ENCODE measurements around the gene ERG28. TPM values are rescaled to one million over a fixed set of nuclear protein-coding genes. Genes with fewer than 3 reads are reported as not detected.

Gene ERG28
- total RNA-seq, 5 donors from 2014 or later (not counting 1 experiment from before 2014, with no cell fraction given), result 9.8 to 14.4 (median 12.3) TPM

GRCh38 chr14:75662966-75663365, 2.3 kb upstream of the ERG28 start:
- Mint-ChIP-seq H3K4me1 (peaks cover 20 to 36% (median 35%) of the 10 kb centered on the region in 3 donors), H3K27me3 (no peaks in the 10 kb centered on the region), H3K4me3 (peak overlapping the region; percentile 47 to 100 (median 94)), H3K9me3 (no peaks in the 10 kb centered on the region), H3K36me3 (peaks cover 14% of the 10 kb centered on the region), H3K27ac (no peak overlapping the region)
- ATAC-seq (replicated peaks in 1 of 4) (no peak), DNase-seq (no peak)
- Histone ChIP-seq H3K27me3 (replicated peaks in 1 of 2; ENCODE audit: control insufficient read depth in 2 of 2, extremely low read depth in 1 of 2, insufficient read depth in 2 of 2, low read length in 1 of 2) (no peaks in the 10 kb centered on the region), H3K4me3 (ENCODE audit: control insufficient read depth in 1 of 2, extremely low read depth in 1 of 2, low read length in 1 of 2) (no peak overlapping the region), H3K36me3 (ENCODE audit: control insufficient read depth in 2 of 2, extremely low read depth in 1 of 2, insufficient read depth in 1 of 2, low read length in 1 of 2) (no peaks in the 10 kb centered on the region), H3K9me3 (no peaks in the 10 kb centered on the region), H3K27ac (ENCODE audit: low read length) (no peak overlapping the region), H3K4me1 (ENCODE audit: control insufficient read depth in 1 of 2, extremely low read depth in 1 of 2, insufficient read depth in 2 of 2, low read length in 2 of 2) (peaks cover 6 to 14% of the 10 kb centered on the region in 2 experiments)
- ChIA-PET POLR2A (no interaction called here), CTCF (interaction anchor here in 1 of 2 donors (1.3 kb wide), 1 partner anchor 9 kb away, joined by 8 read pairs; no protein-coding TSS in a partner anchor)
- no CpG with 5 or more reads among the region's 3 CpGs for WGBS (ENCODE audit: insufficient coverage)

- H3K9me3 ChIP-seq, result no peaks in the 10 kb centered on the region
- H3K36me3 ChIP-seq (ENCODE audit: control insufficient read depth in 2 of 2, extremely low read depth in 1 of 2, insufficient read depth in 1 of 2, low read length in 1 of 2), result peaks cover 0 to 7% of the 10 kb centered on the region in 2 donors
- POLR2A ChIA-PET, result interaction anchor here (0.6 kb wide), 4 partner anchors 64 to 1655 kb away, joined by 3 to 7 read pairs (median 5); no protein-coding TSS in a partner anchor
- H3K9me3 Mint-ChIP-seq, result no peaks in the 10 kb centered on the region
- ATAC-seq (replicated peaks in 1 of 4) (no peak), DNase-seq (no peak)
- H3K4me1 Mint-ChIP-seq, result peaks cover 20 to 37% (median 34%) of the 10 kb centered on the region in 3 donors
- no peaks in the 10 kb centered on the region for H3K27me3 Mint-ChIP-seq
- peak overlapping the region; percentile 73 for H3K27ac ChIP-seq (ENCODE audit: low read length)
- H3K4me3 ChIP-seq (ENCODE audit: control insufficient read depth in 1 of 2, extremely low read depth in 1 of 2, low read length in 1 of 2), result peak overlapping the region; percentile 68 to 87
- H3K27ac Mint-ChIP-seq, result peak overlapping the region; percentile 97 to 100
- CTCF ChIA-PET, result interaction anchor here in 1 of 2 donors (0.6 to 2.0 kb wide), 2 partner anchors 83 to 173 kb away, joined by 3 to 9 read pairs; partner anchors contain the start of gene FLVCR2
- H3K36me3 Mint-ChIP-seq, result peaks cover 9% of the 10 kb centered on the region
- no peaks in the 10 kb centered on the region for H3K27me3 ChIP-seq (replicated peaks in 1 of 2; ENCODE audit: control insufficient read depth in 2 of 2, extremely low read depth in 1 of 2, insufficient read depth in 2 of 2, low read length in 1 of 2)
- H3K4me1 ChIP-seq (ENCODE audit: control insufficient read depth in 1 of 2, extremely low read depth in 1 of 2, insufficient read depth in 2 of 2, low read length in 2 of 2), result peaks cover 6 to 14% of the 10 kb centered on the region in 2 experiments
- 2% methylated on average over 11 of the region's 18 CpGs for WGBS (ENCODE audit: insufficient coverage)
- H3K4me3 Mint-ChIP-seq, result peak overlapping the region; percentile 94 to 100 (median 95)
Observed at GRCh38 chr14:75661499-75661814, 781 bp upstream of the ERG28 start.

GRCh38 chr14:75660238-75660629, 442 bp downstream of the ERG28 start:
- 8% methylated on average over 2 of the region's 4 CpGs for WGBS (ENCODE audit: insufficient coverage)
- POLR2A ChIA-PET, result interaction anchor here in 1 of 2 donors (0.6 to 0.7 kb wide), 4 partner anchors 102 to 1085 kb away, joined by 3 to 8 read pairs (median 3); no protein-coding TSS in a partner anchor
- no peaks in the 10 kb centered on the region for H3K27me3 Mint-ChIP-seq
- H3K27ac ChIP-seq (ENCODE audit: low read length), result peak overlapping the region; percentile 73
- peaks cover 0 to 18% of the 10 kb centered on the region in 2 donors for H3K36me3 ChIP-seq (ENCODE audit: control insufficient read depth in 2 of 2, extremely low read depth in 1 of 2, insufficient read depth in 1 of 2, low read length in 1 of 2)
- peaks cover 11% of the 10 kb centered on the region for H3K36me3 Mint-ChIP-seq
- peak overlapping the region; percentile 94 to 100 (median 95) for H3K4me3 Mint-ChIP-seq
- no peaks in the 10 kb centered on the region for H3K9me3 ChIP-seq
- DNase-seq (no peak), ATAC-seq (replicated peaks in 1 of 4) (no peak)
- CTCF ChIA-PET, result interaction anchor here (0.5 to 2.0 kb wide), 6 partner anchors 82 to 326 kb away, joined by 3 to 9 read pairs (median 4); partner anchors contain the start of genes FLVCR2 (in 1 of the 2), IFT43 (in 1 of the 2) and TGFB3 (in 1 of the 2)
- no peaks in the 10 kb centered on the region for H3K27me3 ChIP-seq (replicated peaks in 1 of 2; ENCODE audit: control insufficient read depth in 2 of 2, extremely low read depth in 1 of 2, insufficient read depth in 2 of 2, low read length in 1 of 2)
- peak overlapping the region; percentile 97 to 100 for H3K27ac Mint-ChIP-seq
- H3K4me1 ChIP-seq (ENCODE audit: control insufficient read depth in 1 of 2, extremely low read depth in 1 of 2, insufficient read depth in 2 of 2, low read length in 2 of 2), result peaks cover 6 to 14% of the 10 kb centered on the region in 2 experiments
- H3K9me3 Mint-ChIP-seq, result no peaks in the 10 kb centered on the region
- H3K4me3 ChIP-seq (ENCODE audit: control insufficient read depth in 1 of 2, extremely low read depth in 1 of 2, low read length in 1 of 2), result peak overlapping the region; percentile 68 to 87
- H3K4me1 Mint-ChIP-seq, result peaks cover 20 to 37% (median 33%) of the 10 kb centered on the region in 3 donors

GRCh38 chr14:75658957-75659356, 1.7 kb downstream of the ERG28 start:
- POLR2A ChIA-PET, result no interaction called here
- Mint-ChIP-seq H3K4me3 (no peak overlapping the region), H3K4me1 (peaks cover 20 to 38% (median 35%) of the 10 kb centered on the region in 3 donors), H3K27ac (peak overlapping the region; percentile 62 to 63), H3K9me3 (no peaks in the 10 kb centered on the region), H3K36me3 (peaks cover 10% of the 10 kb centered on the region), H3K27me3 (no peaks in the 10 kb centered on the region)
- no peaks in the 10 kb centered on the region for H3K9me3 ChIP-seq
- no peak overlapping the region for H3K27ac ChIP-seq (ENCODE audit: low read length)
- peaks cover 6 to 14% of the 10 kb centered on the region in 2 experiments for H3K4me1 ChIP-seq (ENCODE audit: control insufficient read depth in 1 of 2, extremely low read depth in 1 of 2, insufficient read depth in 2 of 2, low read length in 2 of 2)
- CTCF ChIA-PET, result interaction anchor here (0.6 to 1.0 kb wide), 2 partner anchors 138 to 1624 kb away, joined by 4 read pairs; no protein-coding TSS in a partner anchor
- H3K36me3 ChIP-seq (ENCODE audit: control insufficient read depth in 2 of 2, extremely low read depth in 1 of 2, insufficient read depth in 1 of 2, low read length in 1 of 2), result peaks cover 4 to 27% of the 10 kb centered on the region in 2 donors
- H3K4me3 ChIP-seq (ENCODE audit: control insufficient read depth in 1 of 2, extremely low read depth in 1 of 2, low read length in 1 of 2), result no peak overlapping the region
- no CpG with 5 or more reads among the region's 2 CpGs for WGBS (ENCODE audit: insufficient coverage)
- no peaks in the 10 kb centered on the region for H3K27me3 ChIP-seq (replicated peaks in 1 of 2; ENCODE audit: control insufficient read depth in 2 of 2, extremely low read depth in 1 of 2, insufficient read depth in 2 of 2, low read length in 1 of 2)
- no peak for DNase-seq
- no peak for ATAC-seq (replicated peaks in 1 of 4)

GRCh38 chr14:75657331-75657730, 3.3 kb downstream of the ERG28 start:
- ChIA-PET POLR2A (interaction anchor here in 1 of 2 donors (0.6 kb wide), 1 partner anchor 101 kb away, joined by 3 read pairs; no protein-coding TSS in a partner anchor), CTCF (interaction anchor here (0.6 to 6.8 kb wide), 5 partner anchors 32 to 348 kb away, joined by 3 to 89 read pairs (median 5); partner anchors contain the start of gene FLVCR2 (in 2 of the 2))
- no peaks in the 10 kb centered on the region for H3K9me3 Mint-ChIP-seq
- no peak for ATAC-seq (replicated peaks in 1 of 4)
- peaks cover 20 to 37% (median 31%) of the 10 kb centered on the region in 3 donors for H3K4me1 Mint-ChIP-seq
- H3K27ac ChIP-seq (ENCODE audit: low read length), result no peak overlapping the region
- H3K27me3 Mint-ChIP-seq, result no peaks in the 10 kb centered on the region
- no CpG with 5 or more reads among the region's 4 CpGs for WGBS (ENCODE audit: insufficient coverage)
- H3K36me3 Mint-ChIP-seq, result peaks cover 19% of the 10 kb centered on the region
- peaks cover 6 to 14% of the 10 kb centered on the region in 2 experiments for H3K4me1 ChIP-seq (ENCODE audit: control insufficient read depth in 1 of 2, extremely low read depth in 1 of 2, insufficient read depth in 2 of 2, low read length in 2 of 2)
- no peaks in the 10 kb centered on the region for H3K27me3 ChIP-seq (replicated peaks in 1 of 2; ENCODE audit: control insufficient read depth in 2 of 2, extremely low read depth in 1 of 2, insufficient read depth in 2 of 2, low read length in 1 of 2)
- H3K4me3 ChIP-seq (ENCODE audit: control insufficient read depth in 1 of 2, extremely low read depth in 1 of 2, low read length in 1 of 2), result no peak overlapping the region
- DNase-seq, result no peak
- peaks cover 4 to 40% of the 10 kb centered on the region in 2 donors for H3K36me3 ChIP-seq (ENCODE audit: control insufficient read depth in 2 of 2, extremely low read depth in 1 of 2, insufficient read depth in 1 of 2, low read length in 1 of 2)
- no peaks in the 10 kb centered on the region for H3K9me3 ChIP-seq
- no peak overlapping the region for H3K4me3 Mint-ChIP-seq
- H3K27ac Mint-ChIP-seq, result no peak overlapping the region

- peaks cover 12 to 61% of the 10 kb centered on the region in 2 donors for H3K36me3 ChIP-seq (ENCODE audit: control insufficient read depth in 2 of 2, extremely low read depth in 1 of 2, insufficient read depth in 1 of 2, low read length in 1 of 2)
- no peaks in the 10 kb centered on the region for H3K27me3 ChIP-seq (replicated peaks in 1 of 2; ENCODE audit: control insufficient read depth in 2 of 2, extremely low read depth in 1 of 2, insufficient read depth in 2 of 2, low read length in 1 of 2)
- Mint-ChIP-seq H3K36me3 (peaks cover 39% of the 10 kb centered on the region), H3K4me1 (peaks cover 13 to 24% (median 15%) of the 10 kb centered on the region in 3 donors), H3K9me3 (no peaks in the 10 kb centered on the region), H3K27me3 (no peaks in the 10 kb centered on the region), H3K27ac (no peak overlapping the region), H3K4me3 (no peak overlapping the region)
- DNase-seq (no peak), ATAC-seq (replicated peaks in 1 of 4) (no peak)
- peaks cover 3 to 7% of the 10 kb centered on the region in 2 experiments for H3K4me1 ChIP-seq (ENCODE audit: control insufficient read depth in 1 of 2, extremely low read depth in 1 of 2, insufficient read depth in 2 of 2, low read length in 2 of 2)
- H3K4me3 ChIP-seq (ENCODE audit: control insufficient read depth in 1 of 2, extremely low read depth in 1 of 2, low read length in 1 of 2), result no peak overlapping the region
- no CpG with 5 or more reads among the region's 1 CpG for WGBS (ENCODE audit: insufficient coverage)
- ChIA-PET POLR2A (interaction anchor here in 1 of 2 donors (0.6 kb wide), 1 partner anchor 18 kb away, joined by 7 read pairs; no protein-coding TSS in a partner anchor), CTCF (interaction anchor here (0.7 to 6.8 kb wide), 14 partner anchors 13 to 1160 kb away, joined by 3 to 89 read pairs (median 4); partner anchors contain the start of genes FLVCR2 (in 2 of the 2) and IFT43 (in 1 of the 2))
- no peaks in the 10 kb centered on the region for H3K9me3 ChIP-seq
- no peak overlapping the region for H3K27ac ChIP-seq (ENCODE audit: low read length)
Observed at GRCh38 chr14:75655235-75655634, 5.4 kb downstream of the ERG28 start.
